Right lobe of liver (tissue), 6 donors: Measurements from ENCODE around the gene PRSS33. TPM values are rescaled to one million over a fixed set of nuclear protein-coding genes. Genes with fewer than 3 reads are reported as not detected.
A peak's percentile ranks its signal among the peaks of the same experiment; 100 is the strongest.

Experiments
- ATAC-seq, 4 donors: fragments of 200-7000 bp; cut with Tn5 transposase; one replicate each; pipeline ENCODE4 v1.9.1; 2020; ENCODE audit warnings: mild to moderate bottlenecking in 4 of 4, moderate library complexity in 4 of 4
- DNase-seq, 3 donors: peaks; one replicate each; pipeline ENCODE4 v3.0.0-alpha.2; 2020
- H3K27ac ChIP-seq, 3 donors: fragments of 200-600 bp; one replicate each; pipeline ENCODE4 v1.8.0; 2022
- H3K27me3 ChIP-seq, 2 donors: fragments of 200-600 bp; one replicate each; pipeline ENCODE4 v1.8.0; 2022
- H3K36me3 ChIP-seq, 4 donors: fragments of 200-600 bp; sonication (generic) in 1 of 4; one replicate each; pipeline versions ENCODE4 v1.5.1 to v1.8.0; 2017 to 2022; ENCODE audit warnings: control low read depth in 1 of 4
- H3K4me1 ChIP-seq, 4 donors: fragments of 200-600 bp; sonication (generic) in 1 of 4; one replicate each; pipeline versions ENCODE4 v1.5.1 to v1.8.0; 2017 to 2022; ENCODE audit warnings: control low read depth in 1 of 4
- H3K4me3 ChIP-seq, 3 donors: fragments of 200-600 bp; one replicate each; pipeline ENCODE4 v1.8.0; 2022
- H3K9me3 ChIP-seq, 4 donors: fragments of 200-600 bp; sonication (generic) in 1 of 4; one replicate each; pipeline versions ENCODE4 v1.5.1 to v1.8.0; 2017 to 2022; ENCODE audit warnings: control low read depth in 1 of 4
- POLR2A ChIP-seq: fragments of 450-650 bp; IDR thresholded peaks from one replicate; pipeline ENCODE4 v1.6.1; 2017; ENCODE audit warnings: antibody characterized with exemption, mild to moderate bottlenecking
- WGBS: methylation state at CpG from one replicate; pipeline ENCODE4 v1.1.6; 2018; ENCODE audit warnings: low coverage, low lambda C conversion rate; ENCODE audit not compliant: insufficient coverage; ENCODE audit errors: missing lambda C conversion rate; 5-methylcytosine and 5-hydroxymethylcytosine counted together
- intact Hi-C, 2 donors: fragments of 100-400 bp; cut with DNase I; formaldehyde crosslinking; loops; one replicate each; pipeline versions ENCODE4 v1.11.2 to v1.14.1; 2022
- total RNA-seq, 6 experiments: library from RNA; depleted of rRNA in 2 of 6; stranded (reverse); fragments of >200 nt in 2 of 6; fragmentation: NEBNext Ultra II Directional in 3 of 6; extraction: Animal tissue kit (Norgen Biotek cat#: 25700) in 3 of 6; gene quantifications; one replicate each; pipeline versions ENCODE4 v1.1.0 to v1.2.4, GENCODE V29; 2016 to 2023
- TF ChIP-seq, protein P1 (sequence below), 4 donors: fragments of 200-600 bp in 3 of 4; fragments of 450-650 bp in 1 of 4; IDR thresholded peaks; one replicate each; pipeline versions ENCODE4 v1.5.1 to v1.8.0; 2016 to 2022; ENCODE audit warnings: antibody characterized with exemption in 4 of 4, mild to moderate bottlenecking in 2 of 4
- donor health status: DM: no; HTN: yes; CAD: no.
- donor health status: DM: no; HTN: no; CAD: no.
- donor health status: DM: no; HTN: no; CAD: no.
- donor health status: DM: no; HTN: yes; CAD: no.
- donor health status: DM: no; HTN: yes; CAD: no.

Gene PRSS33
- total RNA-seq, 6 experiments from 2014 or later: not detected

DNA sequence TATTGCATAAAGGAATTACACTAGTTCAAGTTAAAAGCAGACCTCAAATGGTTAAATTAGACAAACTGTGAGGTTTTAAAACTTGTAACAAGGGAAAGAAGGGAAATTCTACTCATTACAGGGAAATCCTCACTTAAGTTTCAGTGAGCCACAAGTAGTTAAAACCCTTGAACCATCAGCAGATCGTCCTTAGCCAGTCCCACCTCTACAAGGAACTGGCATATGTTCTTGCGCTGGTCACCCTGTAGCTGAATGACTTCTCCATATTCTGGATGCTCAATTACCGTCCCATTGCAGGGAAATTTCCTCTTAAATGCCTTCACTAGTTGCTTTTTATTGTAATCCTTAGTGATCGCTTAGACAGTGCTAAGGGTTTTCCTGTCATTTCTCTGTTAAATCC is 35.1 kb upstream of the PRSS33 start:
- no peaks in the 10 kb centered on the region for H3K27me3 ChIP-seq
- no peak for ATAC-seq

DNA sequence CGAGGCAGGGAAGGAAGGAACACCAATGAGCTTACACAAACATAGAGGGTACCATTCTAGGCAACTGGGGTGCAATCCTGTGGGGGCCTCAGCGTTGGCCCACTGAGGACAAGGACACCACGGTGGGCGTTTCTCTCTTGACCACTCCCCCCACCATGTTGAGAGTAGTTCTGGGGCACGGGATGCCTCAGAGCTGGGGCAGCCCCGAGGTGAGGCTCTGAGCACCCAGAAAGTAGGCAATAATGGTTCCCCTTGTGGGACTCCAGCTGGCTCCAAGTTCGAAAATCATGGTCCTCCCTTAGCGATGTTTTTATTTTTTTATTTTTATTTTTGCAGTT is 34.8 kb upstream of the PRSS33 start:
- 63% methylated on average over 4 of the region's 8 CpGs for WGBS
- DNase-seq (peak in 1 of 3 donors; percentile 24), ATAC-seq (no peak)
- intact Hi-C loops: no loop called here
- H3K4me3 ChIP-seq: no peak overlapping the region
- H3K27me3 ChIP-seq: no peaks in the 10 kb centered on the region
- TF ChIP-seq, protein P1, sequence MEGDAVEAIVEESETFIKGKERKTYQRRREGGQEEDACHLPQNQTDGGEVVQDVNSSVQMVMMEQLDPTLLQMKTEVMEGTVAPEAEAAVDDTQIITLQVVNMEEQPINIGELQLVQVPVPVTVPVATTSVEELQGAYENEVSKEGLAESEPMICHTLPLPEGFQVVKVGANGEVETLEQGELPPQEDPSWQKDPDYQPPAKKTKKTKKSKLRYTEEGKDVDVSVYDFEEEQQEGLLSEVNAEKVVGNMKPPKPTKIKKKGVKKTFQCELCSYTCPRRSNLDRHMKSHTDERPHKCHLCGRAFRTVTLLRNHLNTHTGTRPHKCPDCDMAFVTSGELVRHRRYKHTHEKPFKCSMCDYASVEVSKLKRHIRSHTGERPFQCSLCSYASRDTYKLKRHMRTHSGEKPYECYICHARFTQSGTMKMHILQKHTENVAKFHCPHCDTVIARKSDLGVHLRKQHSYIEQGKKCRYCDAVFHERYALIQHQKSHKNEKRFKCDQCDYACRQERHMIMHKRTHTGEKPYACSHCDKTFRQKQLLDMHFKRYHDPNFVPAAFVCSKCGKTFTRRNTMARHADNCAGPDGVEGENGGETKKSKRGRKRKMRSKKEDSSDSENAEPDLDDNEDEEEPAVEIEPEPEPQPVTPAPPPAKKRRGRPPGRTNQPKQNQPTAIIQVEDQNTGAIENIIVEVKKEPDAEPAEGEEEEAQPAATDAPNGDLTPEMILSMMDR (IDR thresholded peaks at IDR 0.05): no peak
- no peak for TF ChIP-seq POLR2A
- H3K4me1 ChIP-seq: no peaks in the 10 kb centered on the region
- no peaks in the 10 kb centered on the region for H3K9me3 ChIP-seq
- H3K36me3 ChIP-seq: no peaks in the 10 kb centered on the region
- H3K27ac ChIP-seq: no peak overlapping the region

More for the DNA sequence above, 35.1 kb upstream of the PRSS33 start:
- H3K36me3 ChIP-seq: no peaks in the 10 kb centered on the region
- H3K4me3 ChIP-seq: no peak overlapping the region
- TF ChIP-seq POLR2A: no peak
- TF ChIP-seq, protein P1 (IDR thresholded peaks at IDR 0.05): no peak
- no peak for DNase-seq
- H3K9me3 ChIP-seq: no peaks in the 10 kb centered on the region
- H3K4me1 ChIP-seq: no peaks in the 10 kb centered on the region
- intact Hi-C loops: no loop called here
- no peak overlapping the region for H3K27ac ChIP-seq
- 50% methylated on average over 4 of the region's 4 CpGs for WGBS

DNA sequence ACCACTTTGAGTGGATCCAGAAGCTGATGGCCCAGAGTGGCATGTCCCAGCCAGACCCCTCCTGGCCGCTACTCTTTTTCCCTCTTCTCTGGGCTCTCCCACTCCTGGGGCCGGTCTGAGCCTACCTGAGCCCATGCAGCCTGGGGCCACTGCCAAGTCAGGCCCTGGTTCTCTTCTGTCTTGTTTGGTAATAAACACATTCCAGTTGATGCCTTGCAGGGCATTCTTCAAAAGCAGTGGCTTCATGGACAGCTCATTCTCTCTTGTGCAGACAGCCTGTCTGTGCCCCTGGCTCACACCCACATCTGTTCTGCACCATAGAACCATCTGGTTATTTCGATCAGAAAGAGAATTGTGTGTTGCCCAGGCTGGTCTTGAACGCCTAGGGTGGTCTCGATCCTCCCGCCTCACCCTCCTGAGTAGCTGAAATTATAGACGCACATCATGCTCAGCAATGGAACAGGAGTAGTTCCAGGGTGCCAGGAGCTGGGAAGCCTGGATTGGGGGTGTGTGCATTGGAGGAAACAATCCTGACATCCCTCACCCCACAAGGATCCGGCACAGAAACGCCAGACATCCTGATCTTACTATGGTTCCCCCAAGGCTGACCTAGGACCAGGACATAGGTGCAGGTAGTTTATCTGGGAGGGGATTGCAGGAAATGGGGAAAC is 34.3 kb upstream of the PRSS33 start:
- ATAC-seq (no peak), DNase-seq (peak in 1 of 3 donors; percentile 9)
- no peak for TF ChIP-seq POLR2A
- TF ChIP-seq, protein P1 (IDR thresholded peaks at IDR 0.05): no peak
- no peak overlapping the region for H3K4me3 ChIP-seq
- 54% methylated on average over 5 of the region's 9 CpGs for WGBS
- H3K4me1 ChIP-seq: no peaks in the 10 kb centered on the region
- H3K27me3 ChIP-seq: no peaks in the 10 kb centered on the region
- H3K9me3 ChIP-seq: no peaks in the 10 kb centered on the region
- H3K27ac ChIP-seq: no peak overlapping the region
- intact Hi-C loops: no loop called here
- no peaks in the 10 kb centered on the region for H3K36me3 ChIP-seq

DNA sequence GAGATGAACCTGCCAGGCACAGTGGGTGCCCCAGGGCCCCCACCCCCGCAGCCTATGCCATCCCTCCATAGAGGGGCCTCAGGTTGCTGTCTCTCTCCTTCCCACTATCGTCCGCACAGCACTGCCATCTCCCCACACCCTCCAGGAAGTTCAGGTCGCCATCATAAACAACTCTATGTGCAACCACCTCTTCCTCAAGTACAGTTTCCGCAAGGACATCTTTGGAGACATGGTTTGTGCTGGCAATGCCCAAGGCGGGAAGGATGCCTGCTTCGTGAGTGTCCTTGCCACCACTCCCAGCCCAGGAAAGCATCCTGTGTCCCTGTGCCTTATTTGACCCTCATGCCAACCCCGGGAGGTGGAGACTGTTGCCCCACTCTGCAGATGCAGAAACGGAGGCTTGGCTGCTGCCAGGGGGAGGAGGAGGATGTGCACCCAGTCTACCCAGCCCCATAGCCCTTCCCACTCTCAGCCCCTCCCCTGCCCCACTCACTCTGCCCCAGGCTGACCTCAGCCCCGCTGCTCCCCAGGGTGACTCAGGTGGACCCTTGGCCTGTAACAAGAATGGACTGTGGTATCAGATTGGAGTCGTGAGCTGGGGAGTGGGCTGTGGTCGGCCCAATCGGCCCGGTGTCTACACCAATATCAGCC is 33.6 kb upstream of the PRSS33 start:
- 62% methylated on average over 10 of the region's 14 CpGs for WGBS
- intact Hi-C loops: no loop called here
- no peaks in the 10 kb centered on the region for H3K27me3 ChIP-seq

More for the DNA sequence above, 33.6 kb upstream of the PRSS33 start:
- Histone ChIP-seq H3K4me1 (no peaks in the 10 kb centered on the region), H3K9me3 (no peaks in the 10 kb centered on the region), H3K4me3 (no peak overlapping the region), H3K27ac (no peak overlapping the region), H3K36me3 (no peaks in the 10 kb centered on the region)
- DNase-seq (no peak), ATAC-seq (no peak)
- TF ChIP-seq, protein P1 (IDR thresholded peaks at IDR 0.05): no peak
- TF ChIP-seq POLR2A: no peak
